Uterus (tissue), 2 donors: ENCODE results near the gene EGFLAM.

ENCODE experiments used
- CTCF ChIP-seq, 4 experiments: fragments of 200-600 bp in 2 of 4; fragments of 450-650 bp in 2 of 4; sonication (generic) in 2 of 4; IDR thresholded peaks; one replicate each; pipeline ENCODE4 v1.5.1; 2016 to 2019; ENCODE audit warnings: antibody characterized with exemption in 4 of 4, mild to moderate bottlenecking in 2 of 4, moderate library complexity in 1 of 4
- POLR2A ChIP-seq, 2 donors: fragments of 450-650 bp; IDR thresholded peaks; one replicate each; pipeline ENCODE4 v1.6.1; 2016; ENCODE audit warnings: antibody characterized with exemption in 2 of 2, mild to moderate bottlenecking in 1 of 2, moderate library complexity in 1 of 2

- TF ChIP-seq CTCF (IDR thresholded peaks at IDR 0.05) = no peak
- no peak for TF ChIP-seq POLR2A (IDR thresholded peaks at IDR 0.05)
Observed at GRCh38 chr5:38346593-38346992, 88.2 kb downstream of the EGFLAM start.
